Measurements from ENCODE around the gene KCND3. TPM values are rescaled to one million over a fixed set of nuclear protein-coding genes. Genes with fewer than 3 reads are reported as not detected.

Gene KCND3
- total RNA-seq, 1 donor from 2014 or later, result 0.43 TPM

DNA sequence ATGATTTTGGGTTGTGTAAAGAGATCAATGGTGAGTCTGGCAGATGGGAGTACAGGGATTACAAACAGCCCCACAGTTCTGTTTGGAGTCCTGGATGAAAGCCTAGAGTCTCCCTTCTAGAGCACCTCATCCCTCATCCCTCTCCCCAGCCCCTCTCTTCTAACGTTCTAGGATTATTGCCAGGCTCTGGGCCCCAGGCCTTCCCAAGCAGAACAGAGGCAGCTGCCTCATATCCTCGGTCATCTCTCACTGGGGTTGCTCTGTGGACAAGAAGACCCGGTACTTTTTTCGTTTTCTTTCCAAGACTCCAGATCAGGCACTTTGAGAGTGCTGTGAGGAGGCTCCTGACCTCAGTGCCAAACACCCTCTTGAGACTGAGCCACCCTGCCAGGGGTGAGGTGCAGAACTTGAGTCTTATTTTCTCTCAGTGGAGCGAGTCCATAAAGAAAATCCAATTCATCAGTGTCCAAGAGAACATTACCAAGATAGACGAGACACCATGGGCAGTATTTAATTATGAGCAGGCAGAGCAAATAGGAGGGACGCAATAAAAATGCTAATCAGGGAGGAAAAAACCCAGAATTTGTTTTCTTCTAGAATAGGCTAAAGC is 17.1 kb upstream of the KCND3 start:
- Histone ChIP-seq H3K4me1 (ENCODE audit: insufficient read depth, low read length) (no peaks in the 10 kb centered on the region), H3K36me3 (ENCODE audit: insufficient read depth, low read length) (no peaks in the 10 kb centered on the region), H3K9me3 (ENCODE audit: insufficient read depth, low read depth, low read length) (no peaks in the 10 kb centered on the region), H3K79me2 (ENCODE audit: insufficient read depth, low read length) (no peaks in the 10 kb centered on the region), H3K4me2 (ENCODE audit: low read length) (no peak overlapping the region), H3K27me3 (ENCODE audit: insufficient read depth, low read length) (no peaks in the 10 kb centered on the region), H3K4me3 (ENCODE audit: insufficient read depth, low read depth, low read length) (no peak overlapping the region), H3K9ac (ENCODE audit: low read length) (no peak overlapping the region), H3K27ac (ENCODE audit: low read depth, low read length) (no peak overlapping the region), H2AFZ (ENCODE audit: low read depth, low read length) (no peak overlapping the region), H4K20me1 (ENCODE audit: insufficient read depth, low read length) (no peaks in the 10 kb centered on the region)
- FAIRE-seq (no peak), DNase-seq (ENCODE audit: low read depth) (no peak)
- Mint-ChIP-seq H3K4me1 (ENCODE audit: low read depth, unreplicated experiment) (peaks cover 2% of the 10 kb centered on the region), H3K27ac (ENCODE audit: unreplicated experiment) (no peak overlapping the region), H3K4me3 (ENCODE audit: unreplicated experiment) (no peak overlapping the region), H3K27me3 (ENCODE audit: low read depth, unreplicated experiment) (peaks cover 48% of the 10 kb centered on the region), H3K36me3 (ENCODE audit: low read depth, unreplicated experiment) (no peaks in the 10 kb centered on the region), H3K9me3 (ENCODE audit: unreplicated experiment) (peaks cover 3% of the 10 kb centered on the region)
- TF ChIP-seq EZH2 (IDR thresholded peaks at IDR 0.05; ENCODE audit: insufficient read depth, low read length), result no peak
- TF ChIP-seq, protein P1, sequence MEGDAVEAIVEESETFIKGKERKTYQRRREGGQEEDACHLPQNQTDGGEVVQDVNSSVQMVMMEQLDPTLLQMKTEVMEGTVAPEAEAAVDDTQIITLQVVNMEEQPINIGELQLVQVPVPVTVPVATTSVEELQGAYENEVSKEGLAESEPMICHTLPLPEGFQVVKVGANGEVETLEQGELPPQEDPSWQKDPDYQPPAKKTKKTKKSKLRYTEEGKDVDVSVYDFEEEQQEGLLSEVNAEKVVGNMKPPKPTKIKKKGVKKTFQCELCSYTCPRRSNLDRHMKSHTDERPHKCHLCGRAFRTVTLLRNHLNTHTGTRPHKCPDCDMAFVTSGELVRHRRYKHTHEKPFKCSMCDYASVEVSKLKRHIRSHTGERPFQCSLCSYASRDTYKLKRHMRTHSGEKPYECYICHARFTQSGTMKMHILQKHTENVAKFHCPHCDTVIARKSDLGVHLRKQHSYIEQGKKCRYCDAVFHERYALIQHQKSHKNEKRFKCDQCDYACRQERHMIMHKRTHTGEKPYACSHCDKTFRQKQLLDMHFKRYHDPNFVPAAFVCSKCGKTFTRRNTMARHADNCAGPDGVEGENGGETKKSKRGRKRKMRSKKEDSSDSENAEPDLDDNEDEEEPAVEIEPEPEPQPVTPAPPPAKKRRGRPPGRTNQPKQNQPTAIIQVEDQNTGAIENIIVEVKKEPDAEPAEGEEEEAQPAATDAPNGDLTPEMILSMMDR (IDR thresholded peaks at IDR 0.05; ENCODE audit: insufficient read depth, low read depth, low read length), result no peak

DNA sequence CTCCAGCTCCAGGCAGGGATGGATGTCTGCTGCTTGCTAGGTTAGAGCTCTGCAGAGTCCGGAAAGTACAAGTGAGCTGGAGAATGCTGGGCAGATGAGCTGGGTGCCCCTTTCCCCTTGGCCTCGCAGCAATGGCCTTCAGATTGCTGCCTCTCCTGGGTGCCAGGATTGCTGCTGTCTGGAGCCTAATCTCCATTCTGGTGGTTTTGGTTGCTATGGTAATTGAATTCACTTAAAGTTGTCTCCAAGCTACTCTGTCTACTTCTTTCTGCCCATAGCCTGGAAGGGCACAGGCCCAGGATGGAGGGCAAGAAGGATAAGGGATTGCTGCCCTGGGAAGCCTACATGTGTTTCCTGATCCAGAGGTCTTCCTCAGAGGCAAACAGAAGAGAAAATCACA is 14.6 kb upstream of the KCND3 start:
- no peaks in the 10 kb centered on the region for H3K4me1 ChIP-seq (ENCODE audit: insufficient read depth, low read length)
- Mint-ChIP-seq H3K9me3 (ENCODE audit: unreplicated experiment) (peaks cover 3% of the 10 kb centered on the region), H3K36me3 (ENCODE audit: low read depth, unreplicated experiment) (no peaks in the 10 kb centered on the region), H3K4me1 (ENCODE audit: low read depth, unreplicated experiment) (no peaks in the 10 kb centered on the region), H3K27me3 (ENCODE audit: low read depth, unreplicated experiment) (peaks cover 66% of the 10 kb centered on the region), H3K4me3 (ENCODE audit: unreplicated experiment) (no peak overlapping the region), H3K27ac (ENCODE audit: unreplicated experiment) (no peak overlapping the region)
- H2AFZ ChIP-seq (ENCODE audit: low read depth, low read length), result no peak overlapping the region
- H3K27ac ChIP-seq (ENCODE audit: low read depth, low read length), result no peak overlapping the region
- no peaks in the 10 kb centered on the region for H3K79me2 ChIP-seq (ENCODE audit: insufficient read depth, low read length)
- TF ChIP-seq, protein P1 (IDR thresholded peaks at IDR 0.05; ENCODE audit: insufficient read depth, low read depth, low read length), result no peak
- TF ChIP-seq EZH2 (IDR thresholded peaks at IDR 0.05; ENCODE audit: insufficient read depth, low read length), result no peak
- DNase-seq (ENCODE audit: low read depth) (no peak), FAIRE-seq (no peak)
- no peak overlapping the region for H3K4me3 ChIP-seq (ENCODE audit: insufficient read depth, low read depth, low read length)
- H3K27me3 ChIP-seq (ENCODE audit: insufficient read depth, low read length), result no peaks in the 10 kb centered on the region
- no peaks in the 10 kb centered on the region for H3K36me3 ChIP-seq (ENCODE audit: insufficient read depth, low read length)
- no peak overlapping the region for H3K9ac ChIP-seq (ENCODE audit: low read length)
- no peaks in the 10 kb centered on the region for H3K9me3 ChIP-seq (ENCODE audit: insufficient read depth, low read depth, low read length)
- no peaks in the 10 kb centered on the region for H4K20me1 ChIP-seq (ENCODE audit: insufficient read depth, low read length)
- H3K4me2 ChIP-seq (ENCODE audit: low read length), result no peak overlapping the region

DNA sequence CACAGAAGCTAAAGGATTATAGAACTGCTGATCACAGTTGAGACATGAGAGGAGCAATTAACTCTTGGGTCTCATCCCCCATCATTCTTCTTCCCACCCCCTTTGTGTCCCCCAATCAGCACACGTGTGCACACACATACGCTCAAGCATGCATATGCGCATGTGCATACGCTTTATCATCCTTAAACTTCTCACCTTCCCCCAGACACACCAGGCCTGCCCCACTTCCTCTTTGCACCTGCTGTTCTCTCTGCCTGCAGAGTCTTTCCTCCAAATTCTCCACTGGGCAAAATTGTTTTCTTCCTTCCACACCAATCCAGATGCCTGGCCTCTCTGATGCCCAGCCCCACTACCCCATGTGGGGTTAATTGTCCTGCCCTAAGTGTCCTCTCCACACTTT is 13.0 kb upstream of the KCND3 start:
- no peaks in the 10 kb centered on the region for H3K9me3 ChIP-seq (ENCODE audit: insufficient read depth, low read depth, low read length)
- Mint-ChIP-seq H3K36me3 (ENCODE audit: low read depth, unreplicated experiment) (no peaks in the 10 kb centered on the region), H3K9me3 (ENCODE audit: unreplicated experiment) (peaks cover 3% of the 10 kb centered on the region), H3K4me3 (ENCODE audit: unreplicated experiment) (no peak overlapping the region), H3K4me1 (ENCODE audit: low read depth, unreplicated experiment) (no peaks in the 10 kb centered on the region), H3K27ac (ENCODE audit: unreplicated experiment) (no peak overlapping the region), H3K27me3 (ENCODE audit: low read depth, unreplicated experiment) (peaks cover 65% of the 10 kb centered on the region)
- H3K36me3 ChIP-seq (ENCODE audit: insufficient read depth, low read length), result no peaks in the 10 kb centered on the region
- no peak overlapping the region for H3K27ac ChIP-seq (ENCODE audit: low read depth, low read length)
- H3K9ac ChIP-seq (ENCODE audit: low read length), result no peak overlapping the region
- H2AFZ ChIP-seq (ENCODE audit: low read depth, low read length), result no peak overlapping the region
- FAIRE-seq, result no peak
- no peak overlapping the region for H3K4me3 ChIP-seq (ENCODE audit: insufficient read depth, low read depth, low read length)
- TF ChIP-seq, protein P1 (IDR thresholded peaks at IDR 0.05; ENCODE audit: insufficient read depth, low read depth, low read length), result no peak
- no peak for TF ChIP-seq EZH2 (IDR thresholded peaks at IDR 0.05; ENCODE audit: insufficient read depth, low read length)
- H3K79me2 ChIP-seq (ENCODE audit: insufficient read depth, low read length), result no peaks in the 10 kb centered on the region
- H3K4me1 ChIP-seq (ENCODE audit: insufficient read depth, low read length), result no peaks in the 10 kb centered on the region
- H4K20me1 ChIP-seq (ENCODE audit: insufficient read depth, low read length), result no peaks in the 10 kb centered on the region
- H3K27me3 ChIP-seq (ENCODE audit: insufficient read depth, low read length), result no peaks in the 10 kb centered on the region
- no peak overlapping the region for H3K4me2 ChIP-seq (ENCODE audit: low read length)
- no peak for DNase-seq (ENCODE audit: low read depth)

All from astrocyte (in vitro differentiated cells and primary cell).